Neutrophil (primary cell): Measurements from ENCODE around the gene PBX3.
"Not testable (repeated sequence)": the region's sequence is repeated elsewhere in the genome, so short reads cannot be mapped to it uniquely, and the experiment has no call there.

Experiments used
- H3K27ac ChIP-seq: fragments of 200-600 bp; sonication (generic); 2 replicates; pipeline ENCODE4 v1.5.1; 2016; ENCODE audit warnings: mild to moderate bottlenecking, moderate library complexity
- H3K27me3 ChIP-seq: fragments of 200-600 bp; sonication (generic); 2 replicates; pipeline ENCODE4 v1.6.0; 2016; ENCODE audit warnings: mild to moderate bottlenecking
- H3K36me3 ChIP-seq: fragments of 200-600 bp; sonication (generic); 2 replicates; pipeline ENCODE4 v1.5.1; 2017
- H3K4me1 ChIP-seq, 2 experiments: fragments of 200-600 bp in 1 of 2; sonication (generic) in 1 of 2; 1 replicate in 1 of 2; 2 replicates in 1 of 2; pipeline versions ENCODE4 v1.5.1 to v1.6.1; 2013 to 2016; ENCODE audit warnings: low read depth in 1 of 2, low read length in 1 of 2, mild to moderate bottlenecking in 1 of 2, moderate library complexity in 1 of 2; ENCODE audit not compliant: control insufficient read depth in 1 of 2, insufficient read depth in 1 of 2
- H3K4me3 ChIP-seq, 2 experiments: fragments of 200-600 bp in 1 of 2; sonication (generic) in 1 of 2; 1 replicate in 1 of 2; 2 replicates in 1 of 2; pipeline ENCODE4 v1.5.1; 2013 to 2016; ENCODE audit warnings: low read depth in 1 of 2, low read length in 1 of 2, mild to moderate bottlenecking in 1 of 2, moderate library complexity in 1 of 2
- H3K9me3 ChIP-seq: fragments of 200-600 bp; sonication (generic); 2 replicates; pipeline ENCODE4 v1.5.1; 2016
- TF ChIP-seq, protein P1 (sequence below): fragments of 200-600 bp; sonication (generic); IDR thresholded peaks from 2 replicates; pipeline ENCODE4 v1.5.1; 2016; ENCODE audit warnings: antibody characterized with exemption

PBX3 gene

DNA sequence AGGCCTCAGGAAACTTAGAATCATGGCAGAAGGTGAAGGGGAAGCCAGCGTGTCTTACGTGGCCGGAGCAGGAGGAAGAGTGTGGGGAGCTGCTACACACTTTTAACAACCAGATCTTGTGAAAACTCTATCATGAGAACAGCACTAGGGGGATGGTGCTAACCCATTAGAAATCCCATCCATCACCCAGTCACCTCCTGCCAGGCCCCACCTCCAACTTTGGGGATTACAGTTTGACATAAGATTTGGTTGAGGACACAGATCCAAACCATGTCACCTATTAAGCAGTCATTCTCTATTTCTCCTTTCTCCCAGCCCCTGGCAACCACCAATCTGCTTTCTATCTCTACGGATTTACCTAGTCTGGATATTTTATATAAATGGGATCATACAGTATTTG lies 26.9 kb downstream of the PBX3 start:
- Histone ChIP-seq H3K4me1 (peaks cover 11 to 18% of the 10 kb centered on the region in 2 experiments), H3K36me3 (no peaks in the 10 kb centered on the region), H3K9me3 (no peaks in the 10 kb centered on the region), H3K27me3 (no peaks in the 10 kb centered on the region), H3K4me3 (no peak overlapping the region), H3K27ac (peak overlapping the region; percentile 21)
- TF ChIP-seq, protein P1, sequence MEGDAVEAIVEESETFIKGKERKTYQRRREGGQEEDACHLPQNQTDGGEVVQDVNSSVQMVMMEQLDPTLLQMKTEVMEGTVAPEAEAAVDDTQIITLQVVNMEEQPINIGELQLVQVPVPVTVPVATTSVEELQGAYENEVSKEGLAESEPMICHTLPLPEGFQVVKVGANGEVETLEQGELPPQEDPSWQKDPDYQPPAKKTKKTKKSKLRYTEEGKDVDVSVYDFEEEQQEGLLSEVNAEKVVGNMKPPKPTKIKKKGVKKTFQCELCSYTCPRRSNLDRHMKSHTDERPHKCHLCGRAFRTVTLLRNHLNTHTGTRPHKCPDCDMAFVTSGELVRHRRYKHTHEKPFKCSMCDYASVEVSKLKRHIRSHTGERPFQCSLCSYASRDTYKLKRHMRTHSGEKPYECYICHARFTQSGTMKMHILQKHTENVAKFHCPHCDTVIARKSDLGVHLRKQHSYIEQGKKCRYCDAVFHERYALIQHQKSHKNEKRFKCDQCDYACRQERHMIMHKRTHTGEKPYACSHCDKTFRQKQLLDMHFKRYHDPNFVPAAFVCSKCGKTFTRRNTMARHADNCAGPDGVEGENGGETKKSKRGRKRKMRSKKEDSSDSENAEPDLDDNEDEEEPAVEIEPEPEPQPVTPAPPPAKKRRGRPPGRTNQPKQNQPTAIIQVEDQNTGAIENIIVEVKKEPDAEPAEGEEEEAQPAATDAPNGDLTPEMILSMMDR = no peak

DNA sequence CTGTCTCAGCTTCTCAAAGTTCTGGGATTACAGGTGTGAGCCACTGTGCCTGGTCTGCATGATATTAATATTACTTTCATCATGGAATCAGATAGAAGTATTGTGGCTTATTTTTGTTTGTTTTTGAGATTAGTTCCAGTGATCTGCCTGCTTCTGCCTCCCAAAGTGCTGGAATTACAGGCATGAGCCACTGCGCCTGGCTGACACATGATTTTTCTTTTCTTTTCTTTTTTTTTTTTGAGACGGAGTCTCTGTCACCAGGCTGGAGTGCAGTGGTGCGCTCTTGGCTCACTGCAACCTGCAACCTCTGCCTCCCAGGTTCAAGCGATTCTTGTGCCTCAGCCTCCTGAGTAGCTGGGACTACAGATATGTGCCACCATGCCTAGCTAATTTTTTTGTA lies 29.6 kb downstream of the PBX3 start:
- H3K9me3 ChIP-seq, H3K4me3 ChIP-seq, H3K27me3 ChIP-seq, H3K27ac ChIP-seq, H3K36me3 ChIP-seq: not testable (repeated sequence)
- H3K4me1 ChIP-seq = peaks cover 11 to 18% of the 10 kb centered on the region in 2 experiments

DNA sequence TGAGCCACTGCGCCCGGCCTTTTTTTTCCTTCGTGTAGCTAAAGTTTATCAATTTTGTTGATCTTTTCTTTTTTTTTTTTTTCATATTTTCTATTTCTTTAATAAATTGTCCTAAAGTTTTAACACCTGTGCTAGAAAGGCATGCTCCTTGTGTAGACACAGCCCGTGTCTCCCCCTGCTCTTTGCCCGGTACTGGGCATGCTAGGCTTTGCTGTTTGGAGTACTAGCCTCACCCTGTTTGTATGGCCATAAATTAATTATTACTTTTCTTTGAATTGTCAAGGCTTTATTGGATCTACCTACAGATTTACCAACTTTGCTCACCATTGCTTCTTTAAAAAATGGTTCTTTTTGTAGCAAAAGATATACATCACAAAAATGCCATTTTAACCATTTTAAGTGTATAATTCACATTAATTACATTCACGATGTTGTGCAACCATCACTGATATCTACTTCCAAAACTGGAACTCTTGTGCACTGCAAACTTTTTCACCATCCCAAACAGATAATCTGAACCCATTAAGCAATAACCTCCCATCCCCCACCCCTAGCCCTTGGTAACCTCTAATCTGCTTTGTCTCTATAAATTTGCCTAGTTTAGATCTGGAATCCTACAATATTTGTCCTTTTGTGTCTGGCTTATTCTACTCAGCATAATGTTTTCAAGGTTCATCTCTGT lies 31.5 kb downstream of the PBX3 start:
- not testable (repeated sequence) for H3K4me1 ChIP-seq, H3K36me3 ChIP-seq, H3K27me3 ChIP-seq, H3K4me3 ChIP-seq, H3K27ac ChIP-seq, H3K9me3 ChIP-seq

DNA sequence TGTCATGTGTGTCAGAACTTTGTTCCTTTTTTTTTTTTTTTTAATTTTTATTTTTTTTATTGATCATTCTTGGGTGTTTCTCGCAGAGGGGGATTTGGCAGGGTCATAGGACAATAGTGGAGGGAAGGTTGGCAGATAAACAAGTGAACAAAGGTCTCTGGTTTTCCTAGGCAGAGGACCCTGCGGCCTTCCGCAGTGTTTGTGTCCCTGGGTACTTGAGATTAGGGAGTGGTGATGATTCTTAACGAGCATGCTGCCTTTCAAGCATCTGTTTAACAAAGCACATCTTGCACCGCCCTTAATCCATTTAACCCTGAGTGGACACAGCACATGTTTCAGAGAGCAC lies 32.0 kb downstream of the PBX3 start:
- H3K36me3 ChIP-seq, H3K4me1 ChIP-seq, H3K4me3 ChIP-seq, H3K9me3 ChIP-seq, H3K27me3 ChIP-seq, H3K27ac ChIP-seq: not testable (repeated sequence)

DNA sequence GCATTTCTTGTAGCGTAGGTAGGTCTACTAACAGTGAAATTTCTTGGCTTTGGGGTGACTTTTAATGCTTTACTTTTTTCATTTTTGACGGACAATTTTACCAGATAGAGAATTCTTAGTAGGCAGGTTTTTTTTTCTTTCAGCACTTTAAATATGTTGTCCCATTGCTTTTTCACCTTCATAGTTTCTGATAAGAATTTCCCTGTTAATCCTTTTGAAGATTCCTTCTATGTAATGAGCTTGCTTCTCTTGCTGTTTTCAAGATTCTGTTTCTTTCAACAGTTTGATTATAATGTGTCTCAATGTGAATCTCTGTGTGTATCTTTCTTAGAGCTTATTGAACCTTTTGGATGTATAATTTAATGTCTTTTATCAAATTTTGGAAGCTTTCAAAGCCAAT lies 35.5 kb downstream of the PBX3 start:
- TF ChIP-seq, protein P1 = no peak
- no peaks in the 10 kb centered on the region for H3K36me3 ChIP-seq

DNA sequence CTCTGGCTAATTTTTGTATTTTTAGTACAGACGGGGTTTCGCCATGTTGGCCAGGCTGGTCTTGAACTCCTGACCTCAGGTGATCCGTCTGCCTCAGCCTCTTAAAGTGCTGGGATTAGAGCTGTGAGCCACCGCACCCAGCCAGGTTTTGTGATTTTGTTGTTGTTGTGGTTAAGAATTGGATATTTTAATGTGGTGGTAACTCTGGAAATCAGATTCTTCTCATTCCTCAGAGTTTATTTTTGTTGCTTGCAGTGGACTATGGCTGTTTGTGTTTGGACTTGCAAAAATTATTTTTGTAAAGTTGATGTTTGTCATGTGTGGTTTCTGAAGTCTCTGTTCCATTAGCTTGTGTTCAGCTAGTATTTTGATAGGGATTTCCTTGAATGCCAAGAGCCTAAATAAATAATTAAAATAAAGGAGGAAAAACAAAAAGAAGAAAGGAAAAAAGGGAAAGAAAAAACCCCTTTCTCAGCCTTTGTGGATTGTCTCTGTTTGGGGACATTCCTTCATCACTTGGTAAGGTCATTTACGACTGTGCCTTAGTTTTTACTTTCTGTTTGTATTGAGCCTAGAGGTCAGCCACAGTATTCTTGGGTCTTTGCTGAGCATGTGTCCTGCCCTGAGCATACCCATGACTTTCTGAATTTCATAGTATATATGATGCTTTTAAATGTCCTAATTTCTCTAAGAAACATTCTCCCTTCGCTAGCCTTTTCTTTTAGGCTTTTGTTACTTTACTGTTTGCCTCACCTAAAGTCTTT lies 37.3 kb downstream of the PBX3 start:
- TF ChIP-seq, protein P1 = no peak
- Histone ChIP-seq H3K4me1 (peaks cover 7 to 9% of the 10 kb centered on the region in 2 experiments), H3K4me3 (no peak overlapping the region), H3K36me3 (no peaks in the 10 kb centered on the region), H3K9me3 (no peaks in the 10 kb centered on the region), H3K27ac (no peak overlapping the region), H3K27me3 (no peaks in the 10 kb centered on the region)

More for the DNA sequence above, 35.5 kb downstream of the PBX3 start:
- peaks cover 7 to 9% of the 10 kb centered on the region in 2 experiments for H3K4me1 ChIP-seq
- H3K27me3 ChIP-seq = no peaks in the 10 kb centered on the region
- no peaks in the 10 kb centered on the region for H3K9me3 ChIP-seq
- H3K27ac ChIP-seq = no peak overlapping the region
- no peak overlapping the region for H3K4me3 ChIP-seq

DNA sequence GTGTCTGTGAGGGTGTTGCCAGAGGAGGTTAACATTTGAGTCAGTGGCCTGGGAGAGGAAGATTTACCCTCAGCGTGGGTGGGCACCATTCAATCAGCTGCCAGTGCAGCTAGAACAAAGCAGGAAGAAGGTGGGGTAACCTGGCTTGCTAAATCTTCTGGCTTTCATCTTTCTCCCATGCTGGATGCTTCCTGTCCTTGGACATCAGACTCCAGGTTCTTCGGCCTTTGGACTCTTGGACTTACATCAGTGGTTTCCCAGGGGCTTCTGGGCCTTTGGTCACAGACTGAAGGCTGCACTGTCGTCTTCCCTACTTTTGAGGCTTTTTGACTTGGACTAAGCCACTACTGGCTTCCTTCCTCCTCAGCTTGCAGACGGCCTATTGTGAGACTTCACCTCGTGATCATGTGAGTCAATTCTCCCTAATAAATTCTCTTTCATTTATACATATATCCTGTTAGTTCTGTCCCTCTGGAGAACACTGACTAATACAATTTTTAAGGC lies 38.1 kb downstream of the PBX3 start:
- H3K4me1 ChIP-seq = peaks cover 7 to 9% of the 10 kb centered on the region in 2 experiments
- H3K4me3 ChIP-seq = no peak overlapping the region
- H3K36me3 ChIP-seq = no peaks in the 10 kb centered on the region
- no peaks in the 10 kb centered on the region for H3K27me3 ChIP-seq
- H3K9me3 ChIP-seq = no peaks in the 10 kb centered on the region
- H3K27ac ChIP-seq = peak overlapping the region; percentile 11
- TF ChIP-seq, protein P1 = no peak
